Memory B cell (primary cell): Measurements from ENCODE around the gene LRIF1.

Experiments used
- ATAC-seq: fragments of 150-1000 bp; cut with Tn5 transposase; 2 replicates; pipeline ENCODE4 v1.10.0; 2021; ENCODE audit warnings: low read depth, mild to moderate bottlenecking, moderate library complexity
- DNase-seq, 2 donors: peaks; one replicate each; pipeline ENCODE4 v3.0.0; 2022; ENCODE audit warnings: low spot score in 2 of 2
- H3K27ac Mint-ChIP-seq: one replicate; pipeline ENCODE4 v1.8.0; 2022; ENCODE audit warnings: mild to moderate bottlenecking, moderate library complexity, mixed read lengths
- H3K27me3 Mint-ChIP-seq: one replicate; pipeline ENCODE4 v1.8.0; 2022; ENCODE audit warnings: mixed read lengths
- H3K36me3 Mint-ChIP-seq: one replicate; pipeline ENCODE4 v1.8.0; 2022; ENCODE audit warnings: mild to moderate bottlenecking, mixed read lengths
- H3K4me1 Mint-ChIP-seq: one replicate; pipeline ENCODE4 v1.8.0; 2022; ENCODE audit warnings: mixed read lengths
- H3K4me3 Mint-ChIP-seq: one replicate; pipeline ENCODE4 v1.8.0; 2022; ENCODE audit warnings: mild to moderate bottlenecking, moderate library complexity, mixed read lengths
- H3K9me3 Mint-ChIP-seq: one replicate; pipeline ENCODE4 v1.8.0; 2022; ENCODE audit warnings: mixed read lengths

The LRIF1 gene

GRCh38 chr1:110928191-110928590 lies 35.5 kb downstream of the LRIF1 start:
- peaks cover 11% of the 10 kb centered on the region for H3K9me3 Mint-ChIP-seq
- H3K4me3 Mint-ChIP-seq, result no peak overlapping the region
- H3K27me3 Mint-ChIP-seq, result no peaks in the 10 kb centered on the region
- peaks cover 4% of the 10 kb centered on the region for H3K4me1 Mint-ChIP-seq
- H3K36me3 Mint-ChIP-seq, result peaks cover 14% of the 10 kb centered on the region
- DNase-seq (no peak), ATAC-seq (no peak)
- peak overlapping the region; percentile 16 for H3K27ac Mint-ChIP-seq

- no peak for ATAC-seq
- Mint-ChIP-seq H3K4me1 (peaks cover 4% of the 10 kb centered on the region), H3K36me3 (peaks cover 14% of the 10 kb centered on the region), H3K4me3 (no peak overlapping the region), H3K9me3 (peaks cover 9% of the 10 kb centered on the region), H3K27ac (no peak overlapping the region), H3K27me3 (no peaks in the 10 kb centered on the region)
- DNase-seq, result no peak
These were observed 36.1 kb downstream of the LRIF1 start for GRCh38 chr1:110927484-110928075.

- H3K27ac Mint-ChIP-seq, result no peak overlapping the region
- no peaks in the 10 kb centered on the region for H3K4me1 Mint-ChIP-seq
- DNase-seq (no peak), ATAC-seq (no peak)
- peaks cover 5% of the 10 kb centered on the region for H3K9me3 Mint-ChIP-seq
- H3K4me3 Mint-ChIP-seq, result no peak overlapping the region
- H3K36me3 Mint-ChIP-seq, result peaks cover 7% of the 10 kb centered on the region
- peaks cover 1% of the 10 kb centered on the region for H3K27me3 Mint-ChIP-seq
These were observed 41.8 kb downstream of the LRIF1 start for GRCh38 chr1:110921953-110922352.

- peaks cover 7% of the 10 kb centered on the region for H3K36me3 Mint-ChIP-seq
- peaks cover 3% of the 10 kb centered on the region for H3K9me3 Mint-ChIP-seq
- no peak for DNase-seq
- H3K4me1 Mint-ChIP-seq, result no peaks in the 10 kb centered on the region
- H3K27ac Mint-ChIP-seq, result no peak overlapping the region
- peaks cover 1% of the 10 kb centered on the region for H3K27me3 Mint-ChIP-seq
- no peak overlapping the region for H3K4me3 Mint-ChIP-seq
- ATAC-seq, result no peak
These were observed 45.7 kb downstream of the LRIF1 start for GRCh38 chr1:110918016-110918415.

GRCh38 chr1:110916669-110917306 lies 46.9 kb downstream of the LRIF1 start:
- H3K9me3 Mint-ChIP-seq, result peaks cover 2% of the 10 kb centered on the region
- H3K36me3 Mint-ChIP-seq, result peaks cover 4% of the 10 kb centered on the region
- H3K4me1 Mint-ChIP-seq, result no peaks in the 10 kb centered on the region
- ATAC-seq (no peak), DNase-seq (no peak)
- no peak overlapping the region for H3K4me3 Mint-ChIP-seq
- no peak overlapping the region for H3K27ac Mint-ChIP-seq
- H3K27me3 Mint-ChIP-seq, result peaks cover 1% of the 10 kb centered on the region

- Mint-ChIP-seq H3K9me3 (peaks cover 2% of the 10 kb centered on the region), H3K4me1 (no peaks in the 10 kb centered on the region), H3K4me3 (no peak overlapping the region), H3K27ac (no peak overlapping the region), H3K36me3 (peaks cover 2% of the 10 kb centered on the region), H3K27me3 (peaks cover 1% of the 10 kb centered on the region)
- ATAC-seq (no peak), DNase-seq (no peak)
These were observed 47.5 kb downstream of the LRIF1 start for GRCh38 chr1:110916274-110916668.

- no peaks in the 10 kb centered on the region for H3K4me1 Mint-ChIP-seq
- H3K27ac Mint-ChIP-seq, result no peak overlapping the region
- peaks cover 2% of the 10 kb centered on the region for H3K9me3 Mint-ChIP-seq
- H3K27me3 Mint-ChIP-seq, result peaks cover 1% of the 10 kb centered on the region
- ATAC-seq, result no peak
- peaks cover 2% of the 10 kb centered on the region for H3K36me3 Mint-ChIP-seq
- no peak for DNase-seq
- no peak overlapping the region for H3K4me3 Mint-ChIP-seq
These were observed 47.9 kb downstream of the LRIF1 start for GRCh38 chr1:110915804-110916203.

GRCh38 chr1:110914676-110915075 lies 49.0 kb downstream of the LRIF1 start:
- Mint-ChIP-seq H3K4me3 (no peak overlapping the region), H3K4me1 (no peaks in the 10 kb centered on the region), H3K36me3 (no peaks in the 10 kb centered on the region), H3K27ac (no peak overlapping the region), H3K9me3 (no peaks in the 10 kb centered on the region), H3K27me3 (no peaks in the 10 kb centered on the region)
- DNase-seq, result no peak
- no peak for ATAC-seq

GRCh38 chr1:110912784-110913183 lies 50.9 kb downstream of the LRIF1 start:
- Mint-ChIP-seq H3K4me1 (no peaks in the 10 kb centered on the region), H3K9me3 (no peaks in the 10 kb centered on the region), H3K36me3 (no peaks in the 10 kb centered on the region), H3K27ac (no peak overlapping the region), H3K4me3 (no peak overlapping the region), H3K27me3 (no peaks in the 10 kb centered on the region)
- no peak for DNase-seq
- ATAC-seq, result no peak

GRCh38 chr1:110903853-110904500 lies 59.7 kb downstream of the LRIF1 start:
- ATAC-seq (no peak), DNase-seq (no peak)
- H3K27me3 Mint-ChIP-seq, result no peaks in the 10 kb centered on the region
- peak overlapping the region; percentile 72 for H3K27ac Mint-ChIP-seq
- H3K4me1 Mint-ChIP-seq, result peaks cover 39% of the 10 kb centered on the region
- H3K36me3 Mint-ChIP-seq, result peaks cover 19% of the 10 kb centered on the region
- H3K9me3 Mint-ChIP-seq, result peaks cover 6% of the 10 kb centered on the region
- no peak overlapping the region for H3K4me3 Mint-ChIP-seq

GRCh38 chr1:110902820-110903463 lies 60.8 kb downstream of the LRIF1 start:
- no peak for ATAC-seq
- H3K36me3 Mint-ChIP-seq, result peaks cover 22% of the 10 kb centered on the region

GRCh38 chr1:110899458-110899843 lies 64.3 kb downstream of the LRIF1 start:
- H3K27me3 Mint-ChIP-seq, result no peaks in the 10 kb centered on the region
- H3K4me1 Mint-ChIP-seq, result peaks cover 48% of the 10 kb centered on the region
- H3K27ac Mint-ChIP-seq, result peak overlapping the region; percentile 65
- ATAC-seq (no peak), DNase-seq (no peak)
- peaks cover 40% of the 10 kb centered on the region for H3K36me3 Mint-ChIP-seq
- no peaks in the 10 kb centered on the region for H3K9me3 Mint-ChIP-seq
- H3K4me3 Mint-ChIP-seq, result no peak overlapping the region

More at GRCh38 chr1:110902820-110903463, 60.8 kb downstream of the LRIF1 start:
- no peak for DNase-seq
- Mint-ChIP-seq H3K27me3 (no peaks in the 10 kb centered on the region), H3K4me3 (no peak overlapping the region), H3K4me1 (peaks cover 43% of the 10 kb centered on the region), H3K9me3 (peaks cover 6% of the 10 kb centered on the region), H3K27ac (peak overlapping the region; percentile 84)

GRCh38 chr1:110898734-110899457 lies 64.8 kb downstream of the LRIF1 start:
- Mint-ChIP-seq H3K36me3 (peaks cover 45% of the 10 kb centered on the region), H3K4me3 (no peak overlapping the region), H3K27ac (peak overlapping the region; percentile 65), H3K27me3 (no peaks in the 10 kb centered on the region), H3K4me1 (peaks cover 50% of the 10 kb centered on the region), H3K9me3 (no peaks in the 10 kb centered on the region)
- ATAC-seq (no peak), DNase-seq (no peak)

- DNase-seq, result no peak
- H3K9me3 Mint-ChIP-seq, result no peaks in the 10 kb centered on the region
These were observed 66.0 kb downstream of the LRIF1 start for GRCh38 chr1:110897681-110898080.

More at GRCh38 chr1:110897681-110898080, 66.0 kb downstream of the LRIF1 start:
- no peak overlapping the region for H3K4me3 Mint-ChIP-seq
- ATAC-seq, result no peak
- H3K4me1 Mint-ChIP-seq, result peaks cover 52% of the 10 kb centered on the region
- no peak overlapping the region for H3K27ac Mint-ChIP-seq
- H3K27me3 Mint-ChIP-seq, result no peaks in the 10 kb centered on the region
- peaks cover 55% of the 10 kb centered on the region for H3K36me3 Mint-ChIP-seq
